ENCODE data around the gene PITPNM3. TPM values are rescaled to one million over a fixed set of nuclear protein-coding genes. Genes with fewer than 3 reads are reported as not detected.

Gene PITPNM3
- total RNA-seq, 2 donors from 2014 or later = 5.3 to 7.9 TPM

DNA sequence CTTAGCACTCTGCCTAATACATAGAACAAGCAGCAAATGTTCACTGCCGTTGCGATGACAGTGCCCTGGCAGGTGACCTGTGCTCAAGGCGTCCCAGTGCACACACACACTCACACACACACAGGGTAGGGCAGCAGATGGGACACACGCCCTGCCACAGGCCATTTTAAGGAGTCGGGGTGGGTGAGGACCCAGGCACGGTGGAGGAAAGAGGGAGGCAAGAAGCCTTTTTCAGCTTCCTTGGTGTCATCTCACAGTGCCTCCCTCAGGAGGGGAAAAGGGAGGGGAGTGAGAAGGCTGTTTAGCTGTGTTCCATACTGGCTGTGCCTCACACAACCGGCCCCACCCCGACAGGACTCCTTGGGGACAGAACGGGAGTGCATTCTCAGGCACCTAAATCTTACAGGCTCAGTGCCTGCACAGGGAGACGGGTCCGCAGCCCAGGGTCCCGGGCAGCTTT lies 1.5 kb downstream of the PITPNM3 start:
- no peak for DNase-seq (ENCODE audit: low spot score)
- Histone ChIP-seq H3K4me1 (replicated peaks) (peaks cover 7% of the 10 kb centered on the region), H3K4me3 (peak overlapping the region; percentile 64 to 71), H3K27me3 (replicated peaks; ENCODE audit: insufficient read depth) (no peaks in the 10 kb centered on the region), H3K36me3 (no peaks in the 10 kb centered on the region), H3K9me3 (no peaks in the 10 kb centered on the region), H3K27ac (peak overlapping the region; percentile 70 to 71)
- WGBS = 35% methylated on average over 12 of the region's 12 CpGs
- TF ChIP-seq POLR2AphosphoS5 (IDR thresholded peaks at IDR 0.05) (no peak), POLR2A (IDR thresholded peaks at IDR 0.05) (no peak)
- TF ChIP-seq, protein P1, sequence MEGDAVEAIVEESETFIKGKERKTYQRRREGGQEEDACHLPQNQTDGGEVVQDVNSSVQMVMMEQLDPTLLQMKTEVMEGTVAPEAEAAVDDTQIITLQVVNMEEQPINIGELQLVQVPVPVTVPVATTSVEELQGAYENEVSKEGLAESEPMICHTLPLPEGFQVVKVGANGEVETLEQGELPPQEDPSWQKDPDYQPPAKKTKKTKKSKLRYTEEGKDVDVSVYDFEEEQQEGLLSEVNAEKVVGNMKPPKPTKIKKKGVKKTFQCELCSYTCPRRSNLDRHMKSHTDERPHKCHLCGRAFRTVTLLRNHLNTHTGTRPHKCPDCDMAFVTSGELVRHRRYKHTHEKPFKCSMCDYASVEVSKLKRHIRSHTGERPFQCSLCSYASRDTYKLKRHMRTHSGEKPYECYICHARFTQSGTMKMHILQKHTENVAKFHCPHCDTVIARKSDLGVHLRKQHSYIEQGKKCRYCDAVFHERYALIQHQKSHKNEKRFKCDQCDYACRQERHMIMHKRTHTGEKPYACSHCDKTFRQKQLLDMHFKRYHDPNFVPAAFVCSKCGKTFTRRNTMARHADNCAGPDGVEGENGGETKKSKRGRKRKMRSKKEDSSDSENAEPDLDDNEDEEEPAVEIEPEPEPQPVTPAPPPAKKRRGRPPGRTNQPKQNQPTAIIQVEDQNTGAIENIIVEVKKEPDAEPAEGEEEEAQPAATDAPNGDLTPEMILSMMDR (IDR thresholded peaks at IDR 0.05) = no peak
- intact Hi-C loops (cut with DNase I) = no loop called here

- Histone ChIP-seq H3K4me3 (no peak overlapping the region), H3K4me1 (replicated peaks) (peaks cover 7% of the 10 kb centered on the region), H3K36me3 (no peaks in the 10 kb centered on the region), H3K27me3 (replicated peaks; ENCODE audit: insufficient read depth) (no peaks in the 10 kb centered on the region), H3K27ac (peak overlapping the region in 1 of 2 donors; percentile 71), H3K9me3 (no peaks in the 10 kb centered on the region)
- no peak for DNase-seq (ENCODE audit: low spot score)
- no peak for TF ChIP-seq POLR2AphosphoS5 (IDR thresholded peaks at IDR 0.05)
- TF ChIP-seq POLR2A (IDR thresholded peaks at IDR 0.05) = no peak
- TF ChIP-seq, protein P1 (IDR thresholded peaks at IDR 0.05) = no peak
- intact Hi-C loops (cut with DNase I) = no loop called here
- WGBS = 81% methylated on average over 4 of the region's 4 CpGs
These were observed 2.0 kb downstream of the PITPNM3 start for GRCh38 chr17:6554342-6554741.

GRCh38 chr17:6551869-6552531 lies 4.4 kb downstream of the PITPNM3 start:
- no peaks in the 10 kb centered on the region for H3K36me3 ChIP-seq
- peak overlapping the region; percentile 76 to 82 for H3K27ac ChIP-seq
- H3K9me3 ChIP-seq = no peaks in the 10 kb centered on the region
- peak; percentile 85 for DNase-seq (ENCODE audit: low spot score)
- WGBS = 42% methylated on average over 11 of the region's 11 CpGs
- TF ChIP-seq POLR2AphosphoS5 (IDR thresholded peaks at IDR 0.05) (peak; percentile 51), POLR2A (IDR thresholded peaks at IDR 0.05) (peak; percentile 21)
- TF ChIP-seq, protein P1 (IDR thresholded peaks at IDR 0.05) = no peak
- intact Hi-C loops (cut with DNase I) = no loop called here
- H3K4me3 ChIP-seq = no peak overlapping the region
- no peaks in the 10 kb centered on the region for H3K27me3 ChIP-seq (replicated peaks; ENCODE audit: insufficient read depth)
- H3K4me1 ChIP-seq (replicated peaks) = peaks cover 15% of the 10 kb centered on the region

GRCh38 chr17:6551356-6551755 lies 5.0 kb downstream of the PITPNM3 start:
- Histone ChIP-seq H3K9me3 (no peaks in the 10 kb centered on the region), H3K36me3 (no peaks in the 10 kb centered on the region), H3K27me3 (replicated peaks; ENCODE audit: insufficient read depth) (no peaks in the 10 kb centered on the region), H3K4me3 (no peak overlapping the region), H3K27ac (peak overlapping the region; percentile 76 to 82), H3K4me1 (replicated peaks) (peaks cover 15% of the 10 kb centered on the region)
- DNase-seq (ENCODE audit: low spot score) = peak; percentile 38
- TF ChIP-seq POLR2AphosphoS5 (IDR thresholded peaks at IDR 0.05) (no peak), POLR2A (IDR thresholded peaks at IDR 0.05) (no peak)
- TF ChIP-seq, protein P1 (IDR thresholded peaks at IDR 0.05) = no peak
- WGBS = 42% methylated on average over 5 of the region's 5 CpGs
- intact Hi-C loops (cut with DNase I) = no loop called here
